Measurements from ENCODE around the gene IFT74. TPM values are rescaled to one million over a fixed set of nuclear protein-coding genes. Genes with fewer than 3 reads are reported as not detected.

Gene IFT74
- total and polyA plus RNA-seq, 10 of the 15 experiments (the other 5 are each of a cell fraction or from before 2014, with no cell fraction given), result 7.6 to 15.4 (median 12.3) TPM

DNA sequence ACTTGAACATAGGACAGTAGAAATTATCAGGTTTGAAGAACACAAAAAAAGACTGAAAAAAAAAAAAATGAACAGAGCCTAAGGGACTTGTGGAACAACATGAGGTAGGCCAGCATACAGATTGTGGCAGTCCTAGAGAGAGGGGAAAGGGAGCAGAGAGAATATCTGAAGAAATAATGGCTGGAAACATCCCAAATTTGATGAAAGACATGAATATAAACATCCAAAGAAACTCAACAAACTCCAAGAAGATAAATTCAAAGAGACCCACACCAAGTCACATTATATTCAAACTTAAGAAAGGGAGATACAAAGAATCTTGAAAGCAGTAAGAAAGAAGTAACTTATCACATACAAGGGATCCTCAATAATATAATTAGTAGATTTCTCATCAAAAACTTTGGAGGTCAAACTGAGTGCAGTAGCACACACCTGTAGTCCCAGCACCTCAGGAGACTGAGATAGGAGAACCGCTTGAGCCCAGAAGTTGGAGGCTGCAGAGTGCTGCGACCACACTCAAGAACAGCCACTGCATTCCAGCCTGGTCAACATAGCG, 18.3 kb upstream of the IFT74 start:
- H3K79me2 ChIP-seq (ENCODE audit: control insufficient read depth, insufficient read depth, low read length), result peaks cover 68% of the 10 kb centered on the region
- H3K36me3 ChIP-seq (ENCODE audit: control insufficient read depth in 2 of 2, insufficient read depth in 2 of 2, low read length in 1 of 2), result peaks cover 0 to 8% of the 10 kb centered on the region in 2 experiments; a peak in 3 of 4 replicates
- no peak overlapping the region for H3K4me2 ChIP-seq (ENCODE audit: control insufficient read depth, insufficient read depth)
- no TSS peak for BruUV-seq (replicated peaks)
- CTCF ChIA-PET, result no interaction called here
- no peaks in the 10 kb centered on the region for H3K27me3 ChIP-seq (replicated peaks in 1 of 2; ENCODE audit: control insufficient read depth in 2 of 2, insufficient read depth in 2 of 2, low read length in 1 of 2)
- no peak overlapping the region for H3K9ac ChIP-seq (ENCODE audit: control insufficient read depth, insufficient read depth, low read length)
- no peak for DNase-seq (ENCODE audit: low read depth, low spot score)
- intact Hi-C loops (cut with micrococcal nuclease; ENCODE audit: unreplicated experiment) (no loop called here), in situ Hi-C loops (cut with MboI) (no loop called here)
- H3K4me3 ChIP-seq, result no peak overlapping the region
- SMC1A ChIA-PET (ENCODE audit: uncharacterized antibody, unreplicated experiment), result no interaction called here
- no peak overlapping the region for H3K27ac ChIP-seq (ENCODE audit: control insufficient read depth, insufficient read depth)
- FAIRE-seq, result no peak
- peaks cover 2% of the 10 kb centered on the region; the same call in 2 of the 3 replicates for H3K9me3 ChIP-seq (replicated peaks; ENCODE audit: control insufficient read depth, insufficient read depth, low read length)
- POLR2A ChIA-PET, result no interaction called here
- no peak overlapping the region for H2AFZ ChIP-seq (ENCODE audit: control insufficient read depth, low read depth, low read length)
- RAD21 ChIA-PET (ENCODE audit: unreplicated experiment), result no interaction called here
- no peaks in the 10 kb centered on the region for H4K20me1 ChIP-seq (ENCODE audit: control insufficient read depth, insufficient read depth)
- TF ChIP-seq SUZ12 (IDR thresholded peaks at IDR 0.05; ENCODE audit: unreplicated experiment) (no peak), RAD51 (IDR thresholded peaks at IDR 0.05) (no peak), ZSCAN29 (IDR thresholded peaks at IDR 0.05) (no peak), FOXK2 (IDR thresholded peaks at IDR 0.05) (no peak), JUNB (IDR thresholded peaks at IDR 0.05) (no peak), YY1 (IDR thresholded peaks at IDR 0.05; ENCODE audit: low read depth, low read length) (no peak), ZBTB33 (IDR thresholded peaks at IDR 0.05) (no peak), CUX1 (IDR thresholded peaks at IDR 0.05; ENCODE audit: insufficient replicate concordance, low read depth, low read length) (no peak), TCF3 (IDR thresholded peaks at IDR 0.05; ENCODE audit: borderline replicate concordance, insufficient read depth, low read depth, low read length) (no peak), SRF (IDR thresholded peaks at IDR 0.05; ENCODE audit: low read depth in 2 of 2, low read length in 2 of 2) (no peak), ATF2 (IDR thresholded peaks at IDR 0.05; ENCODE audit: low read length) (no peak), HDAC6 (IDR thresholded peaks at IDR 0.05; ENCODE audit: unreplicated experiment) (no peak), SUPT20H (IDR thresholded peaks at IDR 0.05; ENCODE audit: borderline replicate concordance, control insufficient read depth, low read depth, low read length) (no peak), NRF1 (conservative IDR thresholded peaks at IDR 0.05; ENCODE audit: low read depth, low read length) (no peak)
- 97% methylated on average over 3 of the region's 3 CpGs for WGBS (ENCODE audit: insufficient coverage, insufficient replicate concordance, low lambda C conversion rate, missing lambda C conversion rate)
- no peak for ATAC-seq
- H3K4me1 ChIP-seq (ENCODE audit: control insufficient read depth, insufficient read depth, low read length), result no peaks in the 10 kb centered on the region

Data from GM12878 (cell line).